ENCODE data around the gene SYNJ1. TPM values are rescaled to one million over a fixed set of nuclear protein-coding genes. Genes with fewer than 3 reads are reported as not detected.

SYNJ1 gene
- total and polyA plus RNA-seq, 9 of the 15 experiments (the other 6 are each of a cell fraction or from before 2014, with no cell fraction given): 2.4 to 10.6 (median 5.6) TPM

DNA sequence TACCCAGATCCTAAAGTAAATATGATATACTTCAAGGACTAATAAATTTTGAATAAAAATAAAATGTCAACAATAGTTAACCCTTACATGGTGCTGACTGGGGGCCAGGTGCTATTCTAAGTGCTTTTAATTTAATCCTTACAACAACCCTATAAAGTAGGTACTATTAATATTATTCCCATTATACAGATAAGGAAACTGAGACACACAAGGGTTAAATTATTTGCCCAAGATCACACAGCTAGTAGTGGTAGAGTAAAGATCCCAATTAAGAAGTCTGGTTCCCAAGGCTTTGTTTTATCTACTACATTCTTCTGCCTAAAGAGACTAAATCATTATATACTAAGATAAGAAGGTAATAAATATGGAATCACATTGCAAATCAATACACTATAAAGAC is 34.2 kb downstream of the SYNJ1 start:
- H3K79me2 ChIP-seq (ENCODE audit: control insufficient read depth, insufficient read depth, low read length): no peaks in the 10 kb centered on the region
- no peaks in the 10 kb centered on the region for H3K27me3 ChIP-seq (ENCODE audit: control insufficient read depth in 2 of 2, insufficient read depth in 2 of 2, low read length in 2 of 2)
- no peak for DNase-seq (ENCODE audit: extremely low read depth in 1 of 4, low spot score in 3 of 4)
- no TSS peak for BruUV-seq (replicated peaks)
- intact Hi-C loops (cut with micrococcal nuclease): no loop called here
- H3K4me1 ChIP-seq (replicated peaks in 1 of 2; ENCODE audit: control insufficient read depth in 2 of 2, insufficient read depth in 2 of 2, low read length in 2 of 2): no peaks in the 10 kb centered on the region
- no peak overlapping the region for H3K4me2 ChIP-seq (ENCODE audit: insufficient read depth, low read length)
- FAIRE-seq: no peak
- H3K9me3 ChIP-seq (replicated peaks; ENCODE audit: control insufficient read depth, insufficient read depth, low read depth, low read length): no peaks in the 10 kb centered on the region
- H3K9me1 ChIP-seq (ENCODE audit: control insufficient read depth, insufficient read depth, low read length): no peaks in the 10 kb centered on the region
- no peak overlapping the region for H2AFZ ChIP-seq (ENCODE audit: low read depth, low read length)
- H3K4me3 ChIP-seq: no peak overlapping the region
- in situ Hi-C loops (cut with MboI): no loop called here
- H3K9ac ChIP-seq (ENCODE audit: insufficient read depth in 1 of 2, low read depth in 2 of 2, low read length in 2 of 2): no peak overlapping the region
- H3K27ac ChIP-seq (ENCODE audit: extremely low read depth, low read depth, low read length): no peak overlapping the region
- no peak for ATAC-seq
- peaks cover 19% of the 10 kb centered on the region for H3K36me3 ChIP-seq (ENCODE audit: control insufficient read depth, insufficient read depth, low read length)
- POLR2A ChIA-PET: no interaction called here
- TF ChIP-seq, protein P1, sequence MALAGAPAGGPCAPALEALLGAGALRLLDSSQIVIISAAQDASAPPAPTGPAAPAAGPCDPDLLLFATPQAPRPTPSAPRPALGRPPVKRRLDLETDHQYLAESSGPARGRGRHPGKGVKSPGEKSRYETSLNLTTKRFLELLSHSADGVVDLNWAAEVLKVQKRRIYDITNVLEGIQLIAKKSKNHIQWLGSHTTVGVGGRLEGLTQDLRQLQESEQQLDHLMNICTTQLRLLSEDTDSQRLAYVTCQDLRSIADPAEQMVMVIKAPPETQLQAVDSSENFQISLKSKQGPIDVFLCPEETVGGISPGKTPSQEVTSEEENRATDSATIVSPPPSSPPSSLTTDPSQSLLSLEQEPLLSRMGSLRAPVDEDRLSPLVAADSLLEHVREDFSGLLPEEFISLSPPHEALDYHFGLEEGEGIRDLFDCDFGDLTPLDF (CRISPR knock-in tag; IDR thresholded peaks at IDR 0.05): no peak
- TF ChIP-seq MAZ (CRISPR knock-in tag; conservative IDR thresholded peaks at IDR 0.05 in 1 of 2, IDR thresholded peaks at IDR 0.05 in 1 of 2) (no peak), RBM25 (IDR thresholded peaks at IDR 0.05; ENCODE audit: low read depth, low read length, severe bottlenecking) (peak; percentile 94), BCOR (IDR thresholded peaks at IDR 0.05) (peak; percentile 40; the same call in 1 of the 2 replicates)
- no peaks in the 10 kb centered on the region for H4K20me1 ChIP-seq (replicated peaks; ENCODE audit: control insufficient read depth, insufficient read depth, low read length)
- CTCF ChIA-PET (ENCODE audit: low intra/inter-chr PET ratio): no interaction called here

DNA sequence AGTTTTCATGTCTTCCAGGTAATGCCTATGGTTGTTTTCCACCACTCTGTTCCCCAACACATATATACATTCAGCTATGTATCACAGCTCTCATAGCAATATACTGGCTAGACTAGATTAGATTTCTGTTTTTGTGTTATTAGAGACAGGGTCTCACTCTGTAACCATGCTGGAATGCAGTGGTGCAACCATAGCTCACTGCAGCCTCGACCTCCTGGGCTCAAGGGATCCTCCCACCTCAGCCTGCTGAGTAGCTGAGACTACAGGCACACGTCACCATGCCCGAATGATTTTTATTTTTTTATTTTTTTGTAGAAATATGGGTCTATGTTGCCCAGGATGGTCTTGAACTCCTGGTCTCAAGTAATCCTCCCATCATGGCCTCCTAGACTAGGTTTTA is 37.7 kb downstream of the SYNJ1 start:
- Histone ChIP-seq H3K4me3 (no peak overlapping the region), H4K20me1 (replicated peaks; ENCODE audit: control insufficient read depth, insufficient read depth, low read length) (no peaks in the 10 kb centered on the region), H3K9me3 (replicated peaks; ENCODE audit: control insufficient read depth, insufficient read depth, low read depth, low read length) (no peaks in the 10 kb centered on the region), H3K4me1 (replicated peaks in 1 of 2; ENCODE audit: control insufficient read depth in 2 of 2, insufficient read depth in 2 of 2, low read length in 2 of 2) (no peaks in the 10 kb centered on the region), H2AFZ (ENCODE audit: low read depth, low read length) (no peak overlapping the region), H3K27ac (ENCODE audit: extremely low read depth, low read depth, low read length) (no peak overlapping the region), H3K36me3 (ENCODE audit: control insufficient read depth, insufficient read depth, low read length) (peaks cover 43% of the 10 kb centered on the region; the same call in 2 of the 3 replicates), H3K4me2 (ENCODE audit: insufficient read depth, low read length) (no peak overlapping the region), H3K9me1 (ENCODE audit: control insufficient read depth, insufficient read depth, low read length) (no peaks in the 10 kb centered on the region), H3K79me2 (ENCODE audit: control insufficient read depth, insufficient read depth, low read length) (no peaks in the 10 kb centered on the region), H3K27me3 (ENCODE audit: control insufficient read depth in 2 of 2, insufficient read depth in 2 of 2, low read length in 2 of 2) (no peaks in the 10 kb centered on the region), H3K9ac (ENCODE audit: insufficient read depth in 1 of 2, low read depth in 2 of 2, low read length in 2 of 2) (no peak overlapping the region)
- DNase-seq (ENCODE audit: extremely low read depth in 1 of 4, low spot score in 3 of 4) (no peak), FAIRE-seq (no peak), ATAC-seq (no peak)
- 46% methylated on average over 3 of the region's 3 CpGs for WGBS (ENCODE audit: insufficient coverage, low coverage, missing lambda C conversion rate)
- CTCF ChIA-PET (ENCODE audit: low intra/inter-chr PET ratio): no interaction called here
- in situ Hi-C loops (cut with MboI): no loop called here
- BruUV-seq (replicated peaks): no TSS peak
- intact Hi-C loops (cut with micrococcal nuclease): no loop called here
- POLR2A ChIA-PET: interaction anchor here (0.8 to 1.9 kb wide), 3 partner anchors 9 to 81 kb away, joined by 3 to 4 read pairs (median 4); partner anchors contain the start of gene PAXBP1
- TF ChIP-seq SREBF1 (IDR thresholded peaks at IDR 0.05; ENCODE audit: borderline replicate concordance, low read depth, low read length) (no peak), CXXC5 (CRISPR knock-in tag; IDR thresholded peaks at IDR 0.05) (no peak), ZKSCAN1 (IDR thresholded peaks at IDR 0.05; ENCODE audit: low read depth, low read length) (no peak), ZNF12 (CRISPR knock-in tag; IDR thresholded peaks at IDR 0.05) (no peak), SRSF3 (IDR thresholded peaks at IDR 0.05; ENCODE audit: insufficient read depth, low read length) (no peak), ZNF583 (CRISPR knock-in tag; IDR thresholded peaks at IDR 0.05) (no peak), TARDBP (IDR thresholded peaks at IDR 0.05) (no peak), HDAC3 (IDR thresholded peaks at IDR 0.05; ENCODE audit: borderline replicate concordance, partially characterized antibody) (no peak), SMARCA5 (IDR thresholded peaks at IDR 0.05) (no peak)
- TF ChIP-seq, protein P2, sequence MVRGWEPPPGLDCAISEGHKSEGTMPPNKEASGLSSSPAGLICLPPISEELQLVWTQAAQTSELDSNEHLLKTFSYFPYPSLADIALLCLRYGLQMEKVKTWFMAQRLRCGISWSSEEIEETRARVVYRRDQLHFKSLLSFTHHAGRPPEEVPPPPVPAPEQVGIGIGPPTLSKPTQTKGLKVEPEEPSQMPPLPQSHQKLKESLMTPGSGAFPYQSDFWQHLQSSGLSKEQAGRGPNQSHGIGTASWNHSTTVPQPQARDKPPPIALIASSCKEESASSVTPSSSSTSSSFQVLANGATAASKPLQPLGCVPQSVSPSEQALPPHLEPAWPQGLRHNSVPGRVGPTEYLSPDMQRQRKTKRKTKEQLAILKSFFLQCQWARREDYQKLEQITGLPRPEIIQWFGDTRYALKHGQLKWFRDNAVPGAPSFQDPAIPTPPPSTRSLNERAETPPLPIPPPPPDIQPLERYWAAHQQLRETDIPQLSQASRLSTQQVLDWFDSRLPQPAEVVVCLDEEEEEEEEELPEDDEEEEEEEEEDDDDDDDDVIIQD (CRISPR knock-in tag; IDR thresholded peaks at IDR 0.05): no peak

Measured in K562 (cell line).